ENCODE data around the gene MEOX1. TPM values are rescaled to one million over a fixed set of nuclear protein-coding genes. Genes with fewer than 3 reads are reported as not detected.
"Not testable (repeated sequence)": the region's sequence is repeated elsewhere in the genome, so short reads cannot be mapped to it uniquely, and the experiment has no call there.

Gene MEOX1
- total and polyA plus RNA-seq, 7 donors, result 3.9 to 8.7 (median 6.4) TPM

DNA sequence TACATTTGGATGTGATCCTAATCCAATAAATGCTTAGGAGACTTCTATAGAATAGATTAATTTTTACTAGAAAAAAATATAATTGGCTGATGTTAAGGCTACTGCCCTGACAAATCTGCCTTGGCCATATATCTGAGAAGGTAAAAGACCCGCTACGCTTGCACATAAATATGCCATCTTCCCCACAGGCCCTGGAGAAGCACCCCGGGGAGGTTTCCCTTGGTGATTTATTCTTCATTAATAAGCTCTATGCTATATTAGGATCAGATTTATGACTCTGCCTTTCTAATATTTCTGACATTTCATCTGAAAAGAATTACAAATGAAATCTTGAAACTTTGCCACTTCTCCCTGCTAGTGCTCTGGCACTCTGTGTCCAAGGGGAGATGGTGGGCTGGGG, 27.4 kb upstream of the MEOX1 start:
- no peak overlapping the region for H3K4me3 ChIP-seq
- H3K27me3 ChIP-seq (ENCODE audit: insufficient read depth in 3 of 3, low read length in 2 of 3), result no peaks in the 10 kb centered on the region
- no peaks in the 10 kb centered on the region for H3K9me3 ChIP-seq
- ATAC-seq (no peak), DNase-seq (no peak)
- no peaks in the 10 kb centered on the region for H3K4me1 ChIP-seq
- H3K27ac ChIP-seq, result no peak overlapping the region
- no peaks in the 10 kb centered on the region for H3K36me3 ChIP-seq (ENCODE audit: insufficient read depth in 1 of 2, low read depth in 1 of 2)
- intact Hi-C loops (cut with DNase I), result no loop called here
- 77 to 81% (median 80%) methylated on average over 3 of the region's 3 CpGs for WGBS, 3 donors
- no peak for TF ChIP-seq CTCF (IDR thresholded peaks at IDR 0.05)

DNA sequence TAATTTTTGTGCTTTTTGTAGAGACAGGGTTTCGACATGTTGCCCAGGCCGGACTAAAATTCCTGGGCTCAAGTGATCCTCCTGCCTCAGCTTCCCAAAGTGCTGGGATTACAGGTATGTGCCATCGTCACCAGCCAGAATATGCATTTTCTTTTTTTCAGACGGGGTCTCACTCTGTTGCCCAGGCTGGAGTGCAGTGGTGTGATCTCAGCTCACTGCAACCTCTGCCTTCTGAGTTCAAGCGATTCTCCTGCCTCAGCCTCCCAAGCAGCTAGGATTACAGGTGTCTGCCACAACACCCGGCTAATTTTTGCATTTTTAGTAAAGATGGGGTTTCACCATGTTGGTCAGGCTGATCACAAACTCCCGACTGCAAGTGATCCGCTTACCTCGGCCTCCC, 25.2 kb upstream of the MEOX1 start:
- WGBS, 3 donors, result 85 to 90% (median 85%) methylated on average over 9 of the region's 9 CpGs
- H3K4me1 ChIP-seq; DNase-seq; H3K4me3 ChIP-seq; ATAC-seq; H3K9me3 ChIP-seq; H3K27me3 ChIP-seq (ENCODE audit: insufficient read depth in 3 of 3, low read length in 2 of 3); H3K36me3 ChIP-seq (ENCODE audit: insufficient read depth in 1 of 2, low read depth in 1 of 2); intact Hi-C loops (cut with DNase I); H3K27ac ChIP-seq: not testable (repeated sequence)

DNA sequence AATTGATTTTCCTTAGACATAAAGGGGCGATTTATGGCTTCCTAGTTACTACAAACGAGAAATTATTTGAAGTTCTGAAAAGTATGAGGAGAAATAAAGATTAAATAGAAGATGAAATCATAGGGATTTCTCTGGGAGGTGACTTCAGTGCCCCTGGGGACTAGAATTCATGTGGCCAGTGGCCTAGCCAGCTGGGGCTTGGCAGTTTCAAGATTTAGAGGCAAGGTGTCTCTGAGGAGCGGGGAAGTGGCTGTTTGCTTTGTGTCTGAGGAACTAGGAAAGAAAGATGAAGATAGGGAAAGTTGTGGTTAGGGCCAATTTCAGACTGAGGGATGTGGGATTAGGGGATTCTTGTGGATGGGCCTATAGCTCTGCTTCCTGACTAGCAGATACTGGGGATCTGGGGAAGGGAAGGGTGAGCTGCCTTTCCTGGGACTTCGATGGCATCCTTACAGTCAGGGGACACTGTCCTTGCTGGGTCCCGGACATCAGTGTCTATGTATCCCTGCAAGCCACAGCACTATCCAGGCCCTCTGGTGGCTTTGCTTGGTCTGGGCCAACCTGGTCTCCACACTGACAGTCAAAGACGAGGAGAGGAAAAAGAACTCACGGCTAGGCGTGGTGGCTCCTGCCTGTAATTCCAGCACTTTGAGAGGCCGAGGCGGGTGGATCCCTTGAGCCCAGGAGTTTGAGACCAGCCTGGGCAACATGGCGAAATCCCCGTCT, 22.4 kb upstream of the MEOX1 start:
- intact Hi-C loops (cut with DNase I), result no loop called here

GRCh38 chr17:43680461-43680860, 18.7 kb upstream of the MEOX1 start:
- Histone ChIP-seq H3K4me3 (no peak overlapping the region), H3K9me3 (no peaks in the 10 kb centered on the region), H3K36me3 (ENCODE audit: insufficient read depth in 1 of 2, low read depth in 1 of 2) (no peaks in the 10 kb centered on the region), H3K27ac (no peak overlapping the region), H3K27me3 (ENCODE audit: insufficient read depth in 3 of 3, low read length in 2 of 3) (no peaks in the 10 kb centered on the region), H3K4me1 (no peaks in the 10 kb centered on the region)
- intact Hi-C loops (cut with DNase I), result no loop called here
- no peak for ATAC-seq
- TF ChIP-seq CTCF (IDR thresholded peaks at IDR 0.05), result no peak
- no peak for DNase-seq
- WGBS, 3 donors, result 68 to 76% (median 72%) methylated on average over 10 of the region's 10 CpGs

More for the DNA sequence above, 22.4 kb upstream of the MEOX1 start:
- H3K27ac ChIP-seq, result no peak overlapping the region
- no peaks in the 10 kb centered on the region for H3K36me3 ChIP-seq (ENCODE audit: insufficient read depth in 1 of 2, low read depth in 1 of 2)
- no peak for DNase-seq
- H3K9me3 ChIP-seq, result no peaks in the 10 kb centered on the region
- 88 to 95% (median 88%) methylated on average over 12 of the region's 12 CpGs for WGBS, 3 donors
- H3K4me1 ChIP-seq, result no peaks in the 10 kb centered on the region
- no peak for ATAC-seq
- H3K4me3 ChIP-seq, result no peak overlapping the region
- TF ChIP-seq CTCF (IDR thresholded peaks at IDR 0.05), result no peak
- no peaks in the 10 kb centered on the region for H3K27me3 ChIP-seq (ENCODE audit: insufficient read depth in 3 of 3, low read length in 2 of 3)

DNA sequence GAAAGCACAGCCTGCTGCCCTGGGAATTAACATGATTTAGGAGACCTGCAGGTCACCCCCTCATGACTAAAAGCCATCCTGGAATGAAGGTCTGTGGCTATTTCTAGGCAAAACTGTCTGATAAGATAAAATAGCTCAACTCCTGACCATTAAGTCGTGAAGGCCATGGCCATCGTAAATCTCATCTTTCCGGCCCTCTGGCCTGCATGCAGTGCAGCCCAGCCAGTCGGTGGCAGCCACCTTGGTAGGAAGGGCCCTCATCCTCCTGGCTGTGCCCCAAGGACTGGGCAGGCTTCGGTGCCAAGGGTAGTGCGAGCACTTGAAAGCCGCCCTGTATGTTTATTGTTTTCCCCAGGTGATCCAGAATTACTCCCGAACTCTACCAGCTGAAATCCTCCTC, 18.2 kb upstream of the MEOX1 start:
- no peaks in the 10 kb centered on the region for H3K9me3 ChIP-seq
- 72 to 75% (median 73%) methylated on average over 8 of the region's 8 CpGs for WGBS, 3 donors
- no peaks in the 10 kb centered on the region for H3K4me1 ChIP-seq
- TF ChIP-seq CTCF (IDR thresholded peaks at IDR 0.05), result no peak
- intact Hi-C loops (cut with DNase I), result no loop called here
- no peaks in the 10 kb centered on the region for H3K36me3 ChIP-seq (ENCODE audit: insufficient read depth in 1 of 2, low read depth in 1 of 2)
- no peak overlapping the region for H3K27ac ChIP-seq
- no peak overlapping the region for H3K4me3 ChIP-seq
- ATAC-seq, result no peak
- no peaks in the 10 kb centered on the region for H3K27me3 ChIP-seq (ENCODE audit: insufficient read depth in 3 of 3, low read length in 2 of 3)
- DNase-seq, result no peak

Measured in psoas muscle (tissue), 8 donors.